HepG2 (cell line): ENCODE data around the gene RAD23A. TPM values are rescaled to one million over a fixed set of nuclear protein-coding genes. Genes with fewer than 3 reads are reported as not detected.
A peak's percentile ranks its signal among the peaks of the same experiment; 100 is the strongest.

Experiments
- ATAC-seq: fragments of 200-7000 bp; cut with Tn5 transposase; 3 replicates; pipeline ENCODE4 v1.9.1; 2020; ENCODE audit warnings: mild to moderate bottlenecking, moderate library complexity
- BruUV-seq: library from RNA; stranded (reverse); fragments of 400-500 nt; replicated peaks from 2 replicates; lab custom pipeline; 2021; lab: Mats Ljungman, UMichigan
- CTCF ChIA-PET: fragments of 300-600 bp; formaldehyde crosslinking; extraction: SDS; loops from one replicate; lab custom pipeline; 2021; ENCODE audit warnings: low total read pairs, inconsistent platforms, low intra/inter-chr PET ratio; lab: Yijun Ruan, JAX
- POLR2A ChIA-PET: fragments of 350-600 bp; sonication (Branson Sonifier 250); formaldehyde crosslinking; loops from one replicate; lab custom pipeline; 2020; ENCODE audit warnings: antibody characterized with exemption, inconsistent platforms; lab: Yijun Ruan, JAX
- DNase-seq: peaks from one replicate; pipeline ENCODE4 v3.0.0-alpha.2; 2015; ENCODE audit warnings: low spot score
- FAIRE-seq: peaks from 3 replicates; lab custom pipeline; 2011; peaks lifted over from hg19 to GRCh38; lab: Jason Lieb, UNC
- H2AFZ ChIP-seq: one replicate; pipeline ENCODE4 v1.6.1; 2011; ENCODE audit warnings: low read length, inconsistent platforms
- H3K27ac ChIP-seq: fragments of 300-600 bp; 3 replicates; pipeline ENCODE4 v1.8.0; 2011; ENCODE audit warnings: mixed run types, mild to moderate bottlenecking, mixed read lengths, low read length, inconsistent platforms; ENCODE audit not compliant: insufficient read depth; ENCODE audit errors: extremely low read length
- H3K27me3 ChIP-seq, 2 experiments: fragments of 200-600 bp in 1 of 2; 2 replicates in 1 of 2; 3 replicates in 1 of 2; pipeline versions ENCODE4 v1.6.0 to v1.8.0; 2011; ENCODE audit warnings: low read length in 2 of 2, mild to moderate bottlenecking in 2 of 2, moderate library complexity in 2 of 2, inconsistent platforms in 1 of 2; ENCODE audit not compliant: insufficient read depth in 2 of 2, control insufficient read depth in 1 of 2
- H3K36me3 ChIP-seq, 2 experiments: fragments of 200-600 bp in 1 of 2; replicated peaks in 1 of 2; 2 replicates in 1 of 2; 3 replicates in 1 of 2; pipeline versions ENCODE4 v1.5.1 to v1.8.0; 2011; ENCODE audit warnings: low read length in 2 of 2, inconsistent platforms in 1 of 2; ENCODE audit not compliant: insufficient read depth in 2 of 2, control insufficient read depth in 1 of 2
- H3K4me1 ChIP-seq: 2 replicates; pipeline ENCODE4 v1.5.1; 2012; ENCODE audit warnings: low read length, inconsistent platforms; ENCODE audit not compliant: insufficient read depth
- H3K4me2 ChIP-seq: 2 replicates; pipeline ENCODE4 v1.6.0; 2011; ENCODE audit warnings: low read depth, low read length, inconsistent platforms
- H3K4me3 ChIP-seq, 3 experiments: fragments of 200-600 bp in 1 of 3; sonication (generic), shearing (Covaris generic) in 1 of 3; replicated peaks in 1 of 3; 2 replicates each; pipeline ENCODE4 v1.5.1; 2011 to 2016; ENCODE audit warnings: low read length in 3 of 3, inconsistent platforms in 2 of 3, low read depth in 2 of 3, mild to moderate bottlenecking in 2 of 3, control low read depth in 1 of 3, mixed read lengths in 1 of 3; ENCODE audit not compliant: insufficient read depth in 1 of 3
- H3K79me2 ChIP-seq: one replicate; pipeline ENCODE4 v1.6.1; 2011; ENCODE audit warnings: low read length, inconsistent platforms; ENCODE audit not compliant: insufficient read depth
- H3K9ac ChIP-seq: 2 replicates; pipeline ENCODE4 v1.6.0; 2011; ENCODE audit warnings: mild to moderate bottlenecking, low read depth, low read length, inconsistent platforms; ENCODE audit not compliant: insufficient read depth
- H3K9me3 ChIP-seq: 2 replicates; pipeline ENCODE4 v1.5.1; 2012; ENCODE audit warnings: mild to moderate bottlenecking, low read length
- H4K20me1 ChIP-seq: 2 replicates; pipeline ENCODE4 v1.6.0; 2011; ENCODE audit warnings: inconsistent platforms, mild to moderate bottlenecking, low read length, moderate library complexity; ENCODE audit not compliant: insufficient read depth
- E2F2 ChIP-seq: sonication (generic); formaldehyde crosslinking; IDR thresholded peaks from 2 replicates; pipeline ENCODE4 v1.4.0; 2020; ENCODE audit warnings: missing genetic modification reagents, borderline replicate concordance
- GATAD1 ChIP-seq: IDR thresholded peaks from 2 replicates; pipeline ENCODE4 v1.6.1; 2016; ENCODE audit warnings: missing genetic modification reagents, missing compliant biosample characterization
- HMGXB4 ChIP-seq, 2 experiments: sonication (generic) in 1 of 2; formaldehyde crosslinking in 1 of 2; IDR thresholded peaks; 2 replicates each; pipeline versions ENCODE4 v1.4.0 to v1.6.1; 2018 to 2020; ENCODE audit warnings: missing genetic modification reagents in 2 of 2, borderline replicate concordance in 1 of 2, low read depth in 1 of 2, mild to moderate bottlenecking in 1 of 2, missing biosample characterization in 1 of 2
- SAP130 ChIP-seq: IDR thresholded peaks from 2 replicates; pipeline ENCODE4 v1.6.1; 2016; ENCODE audit warnings: low read depth
- SRSF9 ChIP-seq: fragments of 200-400 bp; formaldehyde crosslinking; IDR thresholded peaks from 2 replicates; pipeline ENCODE4 v1.6.1; 2018; ENCODE audit warnings: borderline replicate concordance, mild to moderate bottlenecking, low read depth, low read length; ENCODE audit not compliant: insufficient read depth, poor library complexity, severe bottlenecking
- TOPORS ChIP-seq: sonication (generic); formaldehyde crosslinking; IDR thresholded peaks from 2 replicates; pipeline ENCODE4 v1.8.0; 2023; ENCODE audit warnings: mild to moderate bottlenecking, missing genetic modification reagents
- ZFP62 ChIP-seq: sonication (generic); formaldehyde crosslinking; IDR thresholded peaks from 2 replicates; pipeline ENCODE4 v1.4.0; 2020; ENCODE audit warnings: missing genetic modification reagents
- ZNF180 ChIP-seq: sonication (generic); formaldehyde crosslinking; IDR thresholded peaks from 2 replicates; pipeline ENCODE4 v1.4.0; 2020; ENCODE audit warnings: low read depth, missing genetic modification reagents, borderline replicate concordance
- ZNF589 ChIP-seq: sonication (generic); formaldehyde crosslinking; conservative IDR thresholded peaks from 2 replicates; pipeline ENCODE4 v1.8.0; 2022; ENCODE audit warnings: mild to moderate bottlenecking, moderate library complexity, missing genetic modification reagents
- ZNF598 ChIP-seq: sonication (generic); formaldehyde crosslinking; IDR thresholded peaks from 2 replicates; pipeline ENCODE4 v1.5.1; 2020; ENCODE audit warnings: mild to moderate bottlenecking, missing genetic modification reagents, borderline replicate concordance
- ZNF678 ChIP-seq: sonication (generic); formaldehyde crosslinking; IDR thresholded peaks from 2 replicates; pipeline ENCODE4 v1.4.0; 2020; ENCODE audit warnings: mild to moderate bottlenecking, missing genetic modification reagents
- WGBS: methylation state at CpG from one replicate; pipeline ENCODE4 v1.1.6; 2017; ENCODE audit warnings: low lambda C conversion rate; 5-methylcytosine and 5-hydroxymethylcytosine counted together
- in situ Hi-C: cut with HindIII; loops from 2 replicates; pipeline ENCODE4 v1.10.0; 2017; ENCODE audit warnings: low pct_unique_long_range_greater_than_20kb; ENCODE audit not compliant: extremely low pct_ligation_motif_present
- intact Hi-C: fragments of 100-400 bp; cut with micrococcal nuclease; formaldehyde crosslinking; loops from one replicate; pipeline ENCODE4 v1.10.0; 2022; ENCODE audit not compliant: unreplicated experiment
- polyA plus RNA-seq, 8 experiments: library from polyadenylated mRNA; depleted of rRNA in 3 of 8; stranded (reverse) in 7 of 8; unstranded in 1 of 8; fragments of >200 nt; fragmentation: Illumina TruSeq in 4 of 8; extraction: Trizol in 4 of 8; gene quantifications; 2 replicates each; pipeline versions ENCODE4 v1.2.1 to v1.2.3, GENCODE V29; 2011 to 2016; ENCODE audit warnings: low read depth in 4 of 8, missing spikeins in 1 of 8, mixed read lengths in 1 of 8; ENCODE audit not compliant: insufficient read depth in 1 of 8
- total RNA-seq, 5 experiments: library from RNA; depleted of rRNA; stranded (reverse); fragments of >200 nt; fragmentation: Illumina TruSeq; extraction: Trizol; gene quantifications; 2 replicates each; pipeline ENCODE4 v1.2.3, GENCODE V29; 2016; ENCODE audit warnings: low read depth in 1 of 5
- TF ChIP-seq, protein P1 (sequence below): sonication (generic); formaldehyde crosslinking; IDR thresholded peaks from 2 replicates; pipeline ENCODE4 v1.8.1; 2023; ENCODE audit warnings: mild to moderate bottlenecking, inconsistent platforms, moderate library complexity, missing genetic modification reagents, borderline replicate concordance

The RAD23A gene
- total and polyA plus RNA-seq, 2 of the 13 experiments (the other 11 are each of a cell fraction or from before 2014, with no cell fraction given), result 42.5 to 54.2 TPM

DNA sequence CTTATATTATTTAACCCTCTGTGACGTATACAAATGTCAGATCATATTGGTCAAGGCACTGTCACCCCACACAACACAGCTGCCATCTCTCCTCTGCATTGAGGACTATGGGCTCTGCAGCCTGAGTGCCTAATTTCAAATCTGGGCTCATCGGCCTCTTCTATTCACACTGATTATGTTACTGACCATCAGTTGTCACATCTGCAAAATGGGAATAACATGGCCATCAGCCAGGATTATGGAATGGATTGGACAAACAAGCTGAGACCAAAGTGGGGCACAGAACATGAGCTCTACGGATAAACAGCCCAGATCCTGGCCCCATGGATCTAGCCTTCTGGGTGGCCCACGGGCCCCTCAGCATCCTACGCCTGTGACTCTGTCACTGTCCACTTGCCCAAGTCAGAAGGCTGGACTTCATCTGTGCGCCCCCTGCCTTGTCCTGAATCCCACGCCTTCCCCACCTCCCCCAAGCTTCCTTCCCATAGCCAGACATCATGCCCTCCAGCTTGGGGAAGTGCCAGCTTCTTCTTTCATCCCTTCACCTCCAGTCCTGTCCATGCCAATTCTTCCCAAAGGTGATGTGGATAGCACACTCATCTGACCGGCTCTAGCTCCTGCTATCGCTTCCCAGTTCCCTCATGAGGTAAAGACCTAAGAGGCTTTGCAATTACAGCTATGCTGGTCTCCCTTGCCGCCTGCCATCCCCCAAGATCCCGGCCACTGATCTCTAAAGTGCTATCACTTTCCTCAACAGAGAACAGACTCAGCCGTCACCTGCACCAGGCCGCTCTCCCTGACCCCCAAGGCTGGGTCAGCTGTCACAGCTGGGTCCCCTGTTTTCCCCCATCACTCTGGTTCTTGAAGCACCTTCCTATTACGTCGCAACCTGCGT, 13.0 kb upstream of the RAD23A start (continued):
- no peak for TF ChIP-seq E2F2 (CRISPR knock-in tag)
- TF ChIP-seq SRSF9, result no peak
- TF ChIP-seq ZNF180, result no peak
- no peak for TF ChIP-seq ZFP62 (CRISPR knock-in tag)
- TF ChIP-seq, all 625 proteins: peak for 7

DNA sequence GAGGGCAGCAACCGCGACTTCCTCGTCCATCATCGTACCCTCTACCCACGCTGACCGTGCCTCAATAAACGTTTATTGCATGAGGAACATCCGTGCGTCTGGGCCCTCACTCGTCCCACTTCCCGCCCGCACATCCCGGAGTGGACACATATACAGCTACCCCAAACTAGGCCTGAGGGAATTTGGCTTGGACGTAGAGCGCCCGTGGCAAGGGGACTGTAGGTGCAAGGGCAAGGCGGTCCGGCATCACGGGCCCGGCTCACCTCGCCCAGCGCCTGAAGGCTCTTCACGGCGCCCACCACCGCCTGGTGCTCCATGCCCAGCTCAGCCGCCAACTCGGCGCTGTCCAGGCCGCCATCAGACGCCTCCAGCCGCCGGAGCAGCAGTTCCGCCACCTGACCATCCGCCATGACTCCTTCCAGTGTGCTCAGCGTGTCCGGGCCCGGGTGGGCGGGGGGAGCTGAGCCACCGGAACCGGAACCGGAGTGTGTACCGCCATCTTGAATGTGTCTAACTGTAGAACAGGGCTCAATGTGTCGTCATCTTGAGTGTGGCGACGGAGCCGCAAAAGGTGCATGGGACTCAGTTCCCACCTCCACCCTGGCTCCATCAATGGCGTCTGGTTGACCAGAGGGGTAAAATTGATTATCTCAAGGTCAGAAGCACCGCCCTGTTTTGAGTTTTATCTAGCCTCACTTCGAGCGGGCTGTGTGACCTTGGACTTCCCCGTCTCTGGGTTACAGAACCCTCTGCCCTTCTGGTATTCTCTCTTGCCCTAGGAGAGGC, 12.2 kb upstream of the RAD23A start, which contains the start of gene FARSA:
Gene FARSA, minus strand, starts transcription at position 425 of the 786 bp plus-strand sequence. Its CDS starts 15 bp downstream, at position 410.
- Histone ChIP-seq H3K27ac (peak within 1 kb of the TSS; percentile 59), H4K20me1 (0 out of 2 replicates have a peak, but pooled peaks cover 4% of the 10 kb centered on the region), H3K79me2 (peaks cover 20% of the 10 kb centered on the region), H2AFZ (peak within 1 kb of the TSS; percentile 59), H3K9me3 (no peaks in the 10 kb centered on the region), H3K4me2 (peak within 1 kb of the TSS; percentile 92), H3K4me3 (peak within 1 kb of the TSS; percentile 68 to 85 (median 85)), H3K9ac (peak within 1 kb of the TSS; percentile 81), H3K4me1 (peaks cover 41% of the 10 kb centered on the region), H3K36me3 (peaks cover 6 to 16% of the 10 kb centered on the region in 2 experiments), H3K27me3 (no peaks in the 10 kb centered on the region; a peak in 1 of 5 replicates)
- intact Hi-C loops, result no loop called here
- BruUV-seq, result TSS peak; percentile 71
- ChIA-PET POLR2A (interaction anchor here (0.7 to 2.9 kb wide), 9 partner anchors 12 to 913 kb away, joined by 3 to 40 read pairs (median 7); partner anchors contain the start of genes GCDH, NACC1, RAD23A and TNPO2), CTCF (no interaction called here)
- 4% methylated on average over 18 of the region's 51 CpGs for WGBS
- in situ Hi-C loops, result no loop called here
- ATAC-seq (peak; percentile 81), DNase-seq (peak; percentile 84), FAIRE-seq (peak; percentile 87)
- peak; percentile 97 for TF ChIP-seq SAP130 (CRISPR knock-in tag)
- peak; percentile 92 for TF ChIP-seq GATAD1
- TF ChIP-seq HMGXB4 (CRISPR knock-in tag; IDR thresholded peaks at IDR 0.05; ENCODE audit: borderline replicate concordance in 1 of 2, low read depth in 1 of 2), result peak; percentile 79 to 84; a peak in 3 of 4 replicates
- TF ChIP-seq ZNF589 (CRISPR knock-in tag), result peak; percentile 71; the same call in 1 of the 2 replicates
- TF ChIP-seq ZNF598 (CRISPR knock-in tag), result no peak; the same call in 1 of the 2 replicates
- TF ChIP-seq TOPORS (CRISPR knock-in tag), result peak; percentile 87
- TF ChIP-seq, protein P1, sequence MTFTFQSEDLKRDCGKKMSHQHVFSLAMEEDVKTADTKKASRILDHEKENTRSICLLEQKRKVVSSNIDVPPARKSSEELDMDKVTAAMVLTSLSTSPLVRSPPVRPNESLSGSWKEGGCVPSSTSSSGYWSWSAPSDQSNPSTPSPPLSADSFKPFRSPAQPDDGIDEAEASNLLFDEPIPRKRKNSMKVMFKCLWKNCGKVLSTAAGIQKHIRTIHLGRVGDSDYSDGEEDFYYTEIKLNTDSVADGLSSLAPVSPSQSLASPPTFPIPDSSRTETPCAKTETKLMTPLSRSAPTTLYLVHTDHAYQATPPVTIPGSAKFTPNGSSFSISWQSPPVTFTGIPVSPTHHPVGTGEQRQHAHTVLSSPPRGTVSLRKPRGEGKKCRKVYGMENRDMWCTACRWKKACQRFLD (CRISPR knock-in tag), result 0 out of 2 replicates have a peak, but pooled peaks have one; percentile 36
- TF ChIP-seq ZNF678 (CRISPR knock-in tag), result 0 out of 2 replicates have a peak, but pooled peaks have one; percentile 81
